ENCODE results near the gene CBFA2T3. TPM values are rescaled to one million over a fixed set of nuclear protein-coding genes. Genes with fewer than 3 reads are reported as not detected.
"Not testable (repeated sequence)": the region's sequence is repeated elsewhere in the genome, so short reads cannot be mapped to it uniquely, and the experiment has no call there.

Gene CBFA2T3
- total RNA-seq: 11.5 TPM
- long read RNA-seq, partial matches to known transcripts: 8 of 12 reads
- long read RNA-seq, other reads (novel, unspliced or antisense): 4 of 12 reads

GRCh38 chr16:88977018-88977811 lies at the start of gene CBFA2T3:
CBFA2T3 (minus strand) TSS chr16:88977207; CDS start chr16:88976807, 400 bp downstream.
- peak; percentile 88 for DNase-seq
- peak; percentile 92 for ATAC-seq
- intact Hi-C loops (cut with micrococcal nuclease): no loop called here

GRCh38 chr16:89026121-89026612 lies 49.2 kb upstream of the CBFA2T3 start:
- intact Hi-C loops (cut with micrococcal nuclease): no loop called here
- no peak for DNase-seq
- no peak for ATAC-seq

GRCh38 chr16:89025636-89026035 lies 48.6 kb upstream of the CBFA2T3 start:
- no peak for DNase-seq
- intact Hi-C loops (cut with micrococcal nuclease): no loop called here
- no peak for ATAC-seq

GRCh38 chr16:89024546-89025060 lies 47.6 kb upstream of the CBFA2T3 start:
- DNase-seq (no peak), ATAC-seq (no peak)
- intact Hi-C loops (cut with micrococcal nuclease): no loop called here

- DNase-seq: no peak
- intact Hi-C loops (cut with micrococcal nuclease): no loop called here
- no peak for ATAC-seq
Measured at GRCh38 chr16:89023621-89024511, 46.9 kb upstream of the CBFA2T3 start.

GRCh38 chr16:89023151-89023551 lies 46.1 kb upstream of the CBFA2T3 start:
- intact Hi-C loops (cut with micrococcal nuclease): no loop called here
- ATAC-seq (no peak), DNase-seq (no peak)

- no peak for DNase-seq
- intact Hi-C loops (cut with micrococcal nuclease): no loop called here
Measured at GRCh38 chr16:89022051-89022836, 45.2 kb upstream of the CBFA2T3 start.

GRCh38 chr16:89020925-89021595 lies 44.1 kb upstream of the CBFA2T3 start:
- DNase-seq: no peak
- no peak for ATAC-seq
- intact Hi-C loops (cut with micrococcal nuclease): no loop called here

More at GRCh38 chr16:89022051-89022836, 45.2 kb upstream of the CBFA2T3 start:
- ATAC-seq: no peak

- ATAC-seq: no peak
- intact Hi-C loops (cut with micrococcal nuclease): no loop called here
- DNase-seq: no peak
Measured at GRCh38 chr16:89020068-89020924, 43.3 kb upstream of the CBFA2T3 start.

- ATAC-seq (no peak), DNase-seq (no peak)
- intact Hi-C loops (cut with micrococcal nuclease): no loop called here
Measured at GRCh38 chr16:89019511-89019910, 42.5 kb upstream of the CBFA2T3 start.

GRCh38 chr16:89018282-89019158 lies 41.5 kb upstream of the CBFA2T3 start:
- intact Hi-C loops (cut with micrococcal nuclease): no loop called here
- no peak for ATAC-seq
- no peak for DNase-seq

GRCh38 chr16:89017543-89018281 lies 40.7 kb upstream of the CBFA2T3 start:
- intact Hi-C loops (cut with micrococcal nuclease): no loop called here
- no peak for ATAC-seq
- no peak for DNase-seq

GRCh38 chr16:89016561-89016960 lies 39.6 kb upstream of the CBFA2T3 start:
- DNase-seq; ATAC-seq; intact Hi-C loops (cut with micrococcal nuclease): not testable (repeated sequence)

GRCh38 chr16:89015271-89015859 lies 38.4 kb upstream of the CBFA2T3 start:
- intact Hi-C loops (cut with micrococcal nuclease): no loop called here
- no peak for DNase-seq
- ATAC-seq: no peak

GRCh38 chr16:89014403-89015230 lies 37.6 kb upstream of the CBFA2T3 start:
- no peak for DNase-seq
- intact Hi-C loops (cut with micrococcal nuclease): no loop called here
- no peak for ATAC-seq
